Suppressor macrophage (primary cell): ENCODE measurements around the gene NREP.
A peak's percentile ranks its signal among the peaks of the same experiment; 100 is the strongest.

Experiments used
- DNase-seq, 4 experiments: peaks; one replicate each; pipeline ENCODE4 v3.0.0-alpha.2; 2020 to 2022

NREP gene

GRCh38 chr5:111765613-111766571 lies 8.9 kb upstream of the NREP start:
- DNase-seq, result peak in 1 of 4 experiments; percentile 23

GRCh38 chr5:111764019-111764418 lies 7.0 kb upstream of the NREP start:
- DNase-seq, result no peak

GRCh38 chr5:111762895-111763294 lies 5.9 kb upstream of the NREP start:
- no peak for DNase-seq

GRCh38 chr5:111758284-111758628 lies 1.3 kb upstream of the NREP start:
- no peak for DNase-seq

- peak; percentile 95 to 97 (median 96) for DNase-seq
These were observed 625 bp upstream of the NREP start for GRCh38 chr5:111757355-111758283.

- DNase-seq, result peak; percentile 26 to 68 (median 46)
These were observed 1.0 kb downstream of the NREP start for GRCh38 chr5:111755942-111756381.

- no peak for DNase-seq
These were observed 1.6 kb downstream of the NREP start for GRCh38 chr5:111755345-111755941.

- no peak for DNase-seq
These were observed 3.0 kb downstream of the NREP start for GRCh38 chr5:111753884-111754589.

- no peak for DNase-seq
These were observed 4.5 kb downstream of the NREP start for GRCh38 chr5:111752426-111752965.

- no peak for DNase-seq
These were observed 7.5 kb downstream of the NREP start for GRCh38 chr5:111749303-111750026.

- DNase-seq, result no peak
These were observed 8.7 kb downstream of the NREP start for GRCh38 chr5:111748304-111748763.

GRCh38 chr5:111747337-111747736 lies 9.7 kb downstream of the NREP start:
- no peak for DNase-seq

- DNase-seq, result no peak
These were observed 10.2 kb downstream of the NREP start for GRCh38 chr5:111746791-111747190.

GRCh38 chr5:111745075-111745739 lies 11.8 kb downstream of the NREP start:
- DNase-seq, result no peak

- DNase-seq, result no peak
These were observed 12.5 kb downstream of the NREP start for GRCh38 chr5:111744455-111744854.

- no peak for DNase-seq
These were observed 13.0 kb downstream of the NREP start for GRCh38 chr5:111743988-111744387.

GRCh38 chr5:111743512-111743911 lies 13.5 kb downstream of the NREP start:
- no peak for DNase-seq

- DNase-seq, result no peak
These were observed 14.6 kb downstream of the NREP start for GRCh38 chr5:111742177-111742994.

GRCh38 chr5:111741278-111741677 lies 15.7 kb downstream of the NREP start:
- DNase-seq, result no peak

GRCh38 chr5:111739416-111739815 lies 17.6 kb downstream of the NREP start:
- DNase-seq, result no peak
